Osteoblast (primary cell): ENCODE measurements around the gene FAM3D. TPM values are rescaled to one million over a fixed set of nuclear protein-coding genes. Genes with fewer than 3 reads are reported as not detected.

ENCODE experiments used
- DNase-seq: peaks from one replicate; pipeline ENCODE4 v3.0.0; 2011; ENCODE audit warnings: low spot score, mixed read lengths; ENCODE audit not compliant: insufficient read length; ENCODE audit errors: missing footprints
- H2AFZ ChIP-seq: 2 replicates; pipeline ENCODE4 v1.6.0; 2011; ENCODE audit warnings: mild to moderate bottlenecking, low read length
- H3K27ac ChIP-seq: 2 replicates; pipeline ENCODE4 v1.5.1; 2011; ENCODE audit warnings: mild to moderate bottlenecking, low read depth, low read length, moderate library complexity
- H3K27me3 ChIP-seq: 2 replicates; pipeline ENCODE4 v1.6.0; 2012; ENCODE audit warnings: mild to moderate bottlenecking, control low read depth, inconsistent platforms, low read length, moderate library complexity; ENCODE audit not compliant: insufficient read depth
- H3K36me3 ChIP-seq: 2 replicates; pipeline ENCODE4 v1.5.1; 2011; ENCODE audit warnings: mild to moderate bottlenecking, low read length, control low read depth, moderate library complexity; ENCODE audit not compliant: insufficient read depth
- H3K4me1 ChIP-seq: 2 replicates; pipeline ENCODE4 v1.5.1; 2011; ENCODE audit warnings: mild to moderate bottlenecking, low read length, control low read depth, moderate library complexity; ENCODE audit not compliant: insufficient read depth
- H3K4me2 ChIP-seq: 2 replicates; pipeline ENCODE4 v1.6.0; 2011; ENCODE audit warnings: mild to moderate bottlenecking, low read length; ENCODE audit not compliant: insufficient read depth
- H3K4me3 ChIP-seq: fragments of 200-600 bp; sonication (generic); 3 replicates; pipeline ENCODE4 v1.5.1; 2012; ENCODE audit warnings: mild to moderate bottlenecking, low read length, inconsistent platforms; ENCODE audit not compliant: insufficient read depth
- H3K79me2 ChIP-seq: 2 replicates; pipeline ENCODE4 v1.6.0; 2012; ENCODE audit warnings: mild to moderate bottlenecking, low read length, control low read depth, inconsistent platforms; ENCODE audit not compliant: insufficient read depth
- H3K9me3 ChIP-seq: 2 replicates; pipeline ENCODE4 v1.5.1; 2011; ENCODE audit warnings: low read depth, low read length, control low read depth
- H4K20me1 ChIP-seq: 2 replicates; pipeline ENCODE4 v1.6.0; 2012; ENCODE audit warnings: mild to moderate bottlenecking, low read length, control low read depth; ENCODE audit not compliant: insufficient read depth
- CTCF ChIP-seq: IDR thresholded peaks from 2 replicates; pipeline ENCODE4 v1.5.1; 2011; ENCODE audit warnings: mild to moderate bottlenecking, low read depth, low read length, moderate library complexity; ENCODE audit errors: extremely low read depth
- total RNA-seq: library from RNA; depleted of rRNA; stranded (reverse); fragments of >200 nt; gene quantifications from 2 replicates; pipeline ENCODE4 v1.2.3, GENCODE V29; 2012

FAM3D gene
- total RNA-seq, 1 donor, result not detected

DNA sequence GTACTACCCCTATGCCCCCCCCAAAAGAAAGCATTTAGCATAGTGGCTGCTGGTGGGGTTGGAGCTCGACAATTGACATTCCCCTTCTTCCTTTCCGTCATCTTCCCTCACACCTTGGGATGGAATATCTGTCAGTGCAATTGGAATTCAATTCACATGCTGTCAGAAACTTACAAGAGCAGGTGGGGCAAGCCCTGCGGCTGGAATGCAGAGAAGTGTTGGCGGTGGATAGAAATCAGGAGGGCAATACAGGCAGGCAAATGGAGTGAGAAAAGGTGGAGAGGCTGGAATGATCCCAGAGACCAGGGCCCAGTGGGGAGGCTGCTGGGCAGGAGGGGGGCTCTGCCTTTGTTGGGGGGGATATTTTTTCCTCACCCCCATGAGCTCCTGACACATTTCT lies 44.1 kb downstream of the FAM3D start:
- no peak for TF ChIP-seq CTCF
- no peaks in the 10 kb centered on the region for H3K27me3 ChIP-seq
- H3K4me2 ChIP-seq, result no peak overlapping the region
- no peak overlapping the region for H3K27ac ChIP-seq
- no peak overlapping the region for H3K4me3 ChIP-seq
- H4K20me1 ChIP-seq, result no peaks in the 10 kb centered on the region
- DNase-seq, result no peak
- H3K4me1 ChIP-seq, result peaks cover 2% of the 10 kb centered on the region
- H3K9me3 ChIP-seq, result no peaks in the 10 kb centered on the region
- no peaks in the 10 kb centered on the region for H3K36me3 ChIP-seq
- H2AFZ ChIP-seq, result no peak overlapping the region
- H3K79me2 ChIP-seq, result no peaks in the 10 kb centered on the region

GRCh38 chr3:58621086-58621830 lies 45.3 kb downstream of the FAM3D start:
- H3K4me1 ChIP-seq, result no peaks in the 10 kb centered on the region
- DNase-seq, result no peak

GRCh38 chr3:58620421-58620820 lies 46.2 kb downstream of the FAM3D start:
- Histone ChIP-seq H3K79me2 (no peaks in the 10 kb centered on the region), H4K20me1 (no peaks in the 10 kb centered on the region), H3K27ac (no peak overlapping the region), H3K4me1 (no peaks in the 10 kb centered on the region), H3K4me2 (no peak overlapping the region), H3K36me3 (no peaks in the 10 kb centered on the region), H2AFZ (no peak overlapping the region), H3K9me3 (no peaks in the 10 kb centered on the region), H3K4me3 (no peak overlapping the region), H3K27me3 (no peaks in the 10 kb centered on the region)
- DNase-seq, result no peak
- no peak for TF ChIP-seq CTCF

More at GRCh38 chr3:58621086-58621830, 45.3 kb downstream of the FAM3D start:
- Histone ChIP-seq H4K20me1 (no peaks in the 10 kb centered on the region), H3K9me3 (no peaks in the 10 kb centered on the region), H3K36me3 (no peaks in the 10 kb centered on the region), H3K27ac (no peak overlapping the region), H3K4me3 (no peak overlapping the region), H2AFZ (no peak overlapping the region), H3K4me2 (no peak overlapping the region), H3K27me3 (no peaks in the 10 kb centered on the region), H3K79me2 (no peaks in the 10 kb centered on the region)
- no peak for TF ChIP-seq CTCF

- no peaks in the 10 kb centered on the region for H3K79me2 ChIP-seq
- H3K27me3 ChIP-seq, result no peaks in the 10 kb centered on the region
- H3K4me3 ChIP-seq, result no peak overlapping the region
- no peak for TF ChIP-seq CTCF
- H3K36me3 ChIP-seq, result no peaks in the 10 kb centered on the region
- no peak overlapping the region for H3K27ac ChIP-seq
- H3K9me3 ChIP-seq, result no peaks in the 10 kb centered on the region
- H3K4me2 ChIP-seq, result no peak overlapping the region
- DNase-seq, result no peak
- no peak overlapping the region for H2AFZ ChIP-seq
- no peaks in the 10 kb centered on the region for H3K4me1 ChIP-seq
- H4K20me1 ChIP-seq, result no peaks in the 10 kb centered on the region
These were observed 49.2 kb downstream of the FAM3D start for GRCh38 chr3:58617338-58617761.
